Calu3 (cell line): ENCODE data around the gene GPD1. TPM values are rescaled to one million over a fixed set of nuclear protein-coding genes. Genes with fewer than 3 reads are reported as not detected.
"Not testable (repeated sequence)": the region's sequence is repeated elsewhere in the genome, so short reads cannot be mapped to it uniquely, and the experiment has no call there.

Experiments used
- BruUV-seq: library from RNA; stranded (reverse); fragments of 400-500 nt; replicated peaks from 2 replicates; lab custom pipeline; 2021; lab: Mats Ljungman, UMichigan
- CTCF ChIA-PET: fragments of 300-600 bp; sonication (Branson Sonifier 250); formaldehyde crosslinking; loops from one replicate; lab custom pipeline; 2022; ENCODE audit warnings: antibody characterized with exemption; lab: Charles Lee
- DNase-seq: peaks from one replicate; pipeline ENCODE4 v3.0.0; 2022
- H3K27ac Mint-ChIP-seq: one replicate; pipeline ENCODE4 v1.8.0; 2022; ENCODE audit warnings: mixed read lengths; ENCODE audit not compliant: unreplicated experiment
- H3K27me3 Mint-ChIP-seq: one replicate; pipeline ENCODE4 v1.8.0; 2022; ENCODE audit warnings: mixed read lengths; ENCODE audit not compliant: unreplicated experiment
- H3K36me3 Mint-ChIP-seq: one replicate; pipeline ENCODE4 v1.8.0; 2022; ENCODE audit warnings: mild to moderate bottlenecking, moderate library complexity, mixed read lengths; ENCODE audit not compliant: insufficient read depth, unreplicated experiment
- H3K4me1 Mint-ChIP-seq: one replicate; pipeline ENCODE4 v1.8.0; 2022; ENCODE audit warnings: mild to moderate bottlenecking, low read depth, mixed read lengths; ENCODE audit not compliant: unreplicated experiment
- H3K4me3 Mint-ChIP-seq: one replicate; pipeline ENCODE4 v1.8.0; 2022; ENCODE audit warnings: mild to moderate bottlenecking, low read depth, moderate library complexity, mixed read lengths; ENCODE audit not compliant: unreplicated experiment
- H3K9me3 Mint-ChIP-seq: one replicate; pipeline ENCODE4 v1.8.0; 2022; ENCODE audit warnings: low read depth, mixed read lengths; ENCODE audit not compliant: unreplicated experiment
- CTCF ChIP-seq: fragments of 200-600 bp; IDR thresholded peaks from one replicate; pipeline ENCODE4 v1.8.0; 2022; ENCODE audit warnings: antibody characterized with exemption; ENCODE audit not compliant: unreplicated experiment
- intact Hi-C: fragments of 100-400 bp; cut with micrococcal nuclease; formaldehyde crosslinking; loops from one replicate; pipeline ENCODE4 v1.10.0; 2022; ENCODE audit not compliant: unreplicated experiment
- total RNA-seq: library from RNA; stranded (reverse); gene quantifications from 2 replicates; pipeline ENCODE4 v1.2.3, GENCODE V29; 2022

GPD1 gene
- total RNA-seq, 1 experiment from 2014 or later, result 0.21 TPM

- CTCF ChIA-PET, result interaction anchor here (0.8 kb wide), 1 partner anchor 39 kb away, joined by 3 read pairs; the partner anchor contains the start of gene COX14
- no TSS peak for BruUV-seq
- no peak for DNase-seq
Observed at GRCh38 chr12:50151047-50151687, 47.4 kb downstream of the GPD1 start.

DNA sequence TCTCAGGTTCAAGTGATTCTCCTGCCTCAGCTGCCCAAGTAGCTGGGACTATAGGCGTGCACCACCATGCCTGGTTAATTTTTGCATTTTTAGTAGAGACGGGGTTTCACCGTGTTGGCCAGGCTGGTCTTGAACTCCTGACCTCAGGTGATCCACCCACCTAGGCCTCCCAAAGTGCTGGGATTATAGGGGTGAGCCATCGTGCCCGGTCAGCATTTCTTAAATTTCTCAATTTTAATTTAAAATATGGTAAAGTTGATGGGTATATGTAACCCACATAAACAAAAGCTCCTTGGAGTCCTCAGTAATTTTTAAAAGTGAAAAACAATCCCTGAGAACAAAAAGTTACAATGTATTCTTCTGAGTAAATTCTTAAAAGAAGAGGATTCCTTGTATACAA, 51.1 kb downstream of the GPD1 start:
- H3K36me3 Mint-ChIP-seq, H3K4me1 Mint-ChIP-seq, H3K4me3 Mint-ChIP-seq, intact Hi-C loops, DNase-seq, H3K27me3 Mint-ChIP-seq, H3K27ac Mint-ChIP-seq, BruUV-seq, CTCF ChIA-PET, H3K9me3 Mint-ChIP-seq: not testable (repeated sequence)

More at GRCh38 chr12:50151047-50151687, 47.4 kb downstream of the GPD1 start:
- Mint-ChIP-seq H3K9me3 (no peaks in the 10 kb centered on the region), H3K27ac (no peak overlapping the region), H3K27me3 (no peaks in the 10 kb centered on the region), H3K4me1 (peaks cover 5% of the 10 kb centered on the region), H3K36me3 (no peaks in the 10 kb centered on the region), H3K4me3 (no peak overlapping the region)
- TF ChIP-seq CTCF, result no peak
- intact Hi-C loops, result no loop called here

GRCh38 chr12:50156641-50157040, 52.8 kb downstream of the GPD1 start:
- intact Hi-C loops, result no loop called here
- CTCF ChIA-PET, result no interaction called here
- no peaks in the 10 kb centered on the region for H3K27me3 Mint-ChIP-seq
- no peak overlapping the region for H3K4me3 Mint-ChIP-seq
- no peaks in the 10 kb centered on the region for H3K36me3 Mint-ChIP-seq
- H3K9me3 Mint-ChIP-seq, result no peaks in the 10 kb centered on the region
- H3K27ac Mint-ChIP-seq, result no peak overlapping the region
- DNase-seq, result no peak
- BruUV-seq, result no TSS peak
- peaks cover under 1% of the 10 kb centered on the region for H3K4me1 Mint-ChIP-seq
- TF ChIP-seq CTCF, result no peak

- no TSS peak for BruUV-seq
- H3K27ac Mint-ChIP-seq, result no peak overlapping the region
- intact Hi-C loops, result no loop called here
- no peaks in the 10 kb centered on the region for H3K4me1 Mint-ChIP-seq
- CTCF ChIA-PET, result no interaction called here
- H3K27me3 Mint-ChIP-seq, result no peaks in the 10 kb centered on the region
- no peak overlapping the region for H3K4me3 Mint-ChIP-seq
- H3K9me3 Mint-ChIP-seq, result no peaks in the 10 kb centered on the region
- no peak for DNase-seq
- H3K36me3 Mint-ChIP-seq, result no peaks in the 10 kb centered on the region
- TF ChIP-seq CTCF, result no peak
Observed at GRCh38 chr12:50157259-50157658, 53.5 kb downstream of the GPD1 start.

DNA sequence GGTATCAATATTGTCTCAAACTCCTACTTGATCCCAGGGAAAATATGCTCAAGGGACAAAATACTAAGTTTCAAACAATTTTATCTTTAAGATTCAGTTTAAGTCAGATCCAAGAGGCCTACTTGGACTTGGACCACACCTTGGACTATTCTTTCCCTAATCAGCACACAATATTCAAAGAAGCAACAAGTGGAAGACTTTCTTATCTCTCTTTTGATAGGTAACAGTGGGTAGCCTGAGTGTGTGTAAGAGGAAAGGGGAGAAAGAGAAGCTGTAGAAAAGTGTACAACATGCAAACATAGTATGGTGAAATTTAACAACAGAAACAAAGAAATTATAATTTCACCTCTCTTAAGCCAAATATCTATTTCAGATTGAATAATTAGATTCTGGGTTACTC, 56.8 kb downstream of the GPD1 start:
- Mint-ChIP-seq H3K4me3 (no peak overlapping the region), H3K27ac (no peak overlapping the region), H3K4me1 (no peaks in the 10 kb centered on the region), H3K36me3 (no peaks in the 10 kb centered on the region), H3K27me3 (no peaks in the 10 kb centered on the region), H3K9me3 (no peaks in the 10 kb centered on the region)
- intact Hi-C loops, result no loop called here
- DNase-seq, result no peak
- BruUV-seq, result no TSS peak
- TF ChIP-seq CTCF, result no peak
- CTCF ChIA-PET, result interaction anchor here (0.7 kb wide), 1 partner anchor 332 kb away, joined by 7 read pairs; the partner anchor contains the start of gene NCKAP5L
